GM23248 (cell line): Measurements from ENCODE around the gene THSD4.

Experiments used
- EZH2 ChIP-seq: fragments of 200-600 bp; sonication (generic); IDR thresholded peaks from 2 replicates; pipeline ENCODE4 v1.6.1; 2018; ENCODE audit warnings: antibody characterized with exemption, mild to moderate bottlenecking; ENCODE audit not compliant: insufficient read depth, poor library complexity, severe bottlenecking
- EZH2phosphoT487 ChIP-seq: fragments of 200-600 bp; sonication (generic); IDR thresholded peaks from 2 replicates; pipeline ENCODE4 v1.6.1; 2018; ENCODE audit warnings: antibody characterized with exemption, moderate library complexity, mild to moderate bottlenecking, low read depth; ENCODE audit not compliant: insufficient read depth

DNA sequence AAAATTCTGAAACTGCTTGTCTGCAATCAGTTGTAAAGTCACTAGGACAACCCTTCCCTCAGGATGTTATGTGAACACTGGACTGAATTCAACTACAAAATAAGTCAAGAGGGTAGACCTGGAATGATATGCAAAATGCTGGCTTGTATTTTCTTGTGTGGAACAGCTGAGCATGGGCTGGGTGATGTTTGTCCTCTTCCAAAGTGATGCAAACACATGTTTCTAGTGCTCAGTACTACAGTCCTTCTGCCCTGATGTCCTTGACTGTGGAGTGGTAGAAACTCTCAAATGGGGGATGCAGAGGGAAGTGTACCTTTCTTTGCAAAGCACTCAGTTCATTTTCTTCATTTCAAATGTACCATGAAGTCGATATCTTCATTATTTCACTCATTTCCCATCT lies 258.6 kb downstream of the THSD4 start:
- TF ChIP-seq EZH2, result no peak
- TF ChIP-seq EZH2phosphoT487, result no peak
